GM12891 (cell line): ENCODE measurements around the gene SRF.

Source experiments
- DNase-seq: peaks from one replicate; pipeline ENCODE4 v3.0.0; 2011; ENCODE audit warnings: low spot score; ENCODE audit not compliant: insufficient read length
- FAIRE-seq: peaks from 2 replicates; lab custom pipeline; 2011; peaks lifted over from hg19 to GRCh38; lab: Jason Lieb, UNC
- PAX5 ChIP-seq: IDR thresholded peaks from 2 replicates; pipeline ENCODE4 v1.6.1; 2011; ENCODE audit warnings: low read length, moderate library complexity, mild to moderate bottlenecking; ENCODE audit not compliant: insufficient read depth, severe bottlenecking
- POLR2A ChIP-seq: IDR thresholded peaks from 2 replicates; pipeline ENCODE4 v1.6.1; 2011; ENCODE audit warnings: low read depth, low read length, control low read depth
- POLR2AphosphoS5 ChIP-seq: IDR thresholded peaks from 2 replicates; pipeline ENCODE4 v1.6.1; 2011; ENCODE audit warnings: low read depth, low read length, control low read depth
- POU2F2 ChIP-seq: IDR thresholded peaks from 2 replicates; pipeline ENCODE4 v1.6.1; 2011; ENCODE audit warnings: low read depth, mild to moderate bottlenecking, control low read depth, low read length, moderate library complexity
- SPI1 ChIP-seq: IDR thresholded peaks from 2 replicates; pipeline ENCODE4 v1.6.1; 2011; ENCODE audit warnings: low read depth, low read length, control low read depth
- TAF1 ChIP-seq: IDR thresholded peaks from 2 replicates; pipeline ENCODE4 v1.6.1; 2011; ENCODE audit warnings: low read depth, low read length, control low read depth

SRF gene

DNA sequence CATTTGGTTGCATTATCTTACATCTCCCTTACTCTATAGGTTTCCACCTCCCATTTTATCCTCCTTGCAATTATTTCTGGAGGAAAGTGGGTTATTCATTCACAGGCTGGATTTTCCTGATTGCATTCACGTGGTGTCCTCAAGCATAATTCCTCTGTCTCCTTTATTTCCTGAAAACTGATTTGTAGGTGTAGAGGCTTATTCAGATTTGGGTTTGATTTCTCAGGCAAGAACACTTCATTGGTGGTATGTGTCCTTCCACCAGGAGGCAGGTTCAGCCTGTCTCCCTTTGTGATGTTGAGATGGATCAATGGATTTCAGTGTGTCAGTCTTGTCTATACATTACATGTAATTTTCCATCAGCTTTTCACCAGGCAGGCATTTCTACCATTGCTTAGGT is 40.9 kb downstream of the SRF start:
- no peak for TF ChIP-seq POU2F2
- TF ChIP-seq SPI1, result no peak
- TF ChIP-seq POLR2AphosphoS5, result no peak
- no peak for TF ChIP-seq POLR2A
- no peak for TF ChIP-seq PAX5
- TF ChIP-seq TAF1, result no peak
- no peak for DNase-seq
- no peak for FAIRE-seq

DNA sequence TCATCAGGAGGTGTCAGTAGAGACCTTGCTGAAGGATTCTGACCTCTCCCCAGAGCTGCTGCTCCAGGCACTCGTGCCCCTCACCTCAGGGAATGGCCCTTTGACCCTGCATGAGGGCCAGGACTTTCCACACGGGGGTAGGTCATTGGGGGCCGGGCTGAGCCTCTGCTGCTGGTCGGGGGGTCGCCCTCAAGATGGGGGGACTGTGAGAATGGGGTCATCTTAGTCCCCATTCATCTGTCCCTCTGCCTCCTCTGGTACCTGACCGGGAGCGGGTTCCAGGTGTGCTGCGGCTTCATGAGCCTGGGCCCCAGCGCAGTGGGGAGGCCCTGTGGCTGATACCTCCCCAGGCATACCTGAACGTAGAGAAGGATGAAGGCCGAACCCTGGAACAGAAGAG is 42.4 kb downstream of the SRF start:
- FAIRE-seq (no peak), DNase-seq (no peak)
- TF ChIP-seq POLR2AphosphoS5, result no peak
- no peak for TF ChIP-seq POLR2A
- no peak for TF ChIP-seq SPI1
- no peak for TF ChIP-seq POU2F2
- TF ChIP-seq TAF1, result no peak
- no peak for TF ChIP-seq PAX5

GRCh38 chr6:43215066-43215465 is 44.0 kb downstream of the SRF start:
- FAIRE-seq (no peak), DNase-seq (no peak)
- TF ChIP-seq SPI1, result no peak
- no peak for TF ChIP-seq POLR2AphosphoS5
- TF ChIP-seq POU2F2, result no peak
- TF ChIP-seq POLR2A, result no peak
- no peak for TF ChIP-seq TAF1
- TF ChIP-seq PAX5, result no peak

- DNase-seq (no peak), FAIRE-seq (no peak)
- TF ChIP-seq POLR2AphosphoS5 (0 out of 2 replicates have a peak, but pooled peaks have one; percentile 43), POLR2A (no peak)
Measured at GRCh38 chr6:43216200-43216599, 45.1 kb downstream of the SRF start.

DNA sequence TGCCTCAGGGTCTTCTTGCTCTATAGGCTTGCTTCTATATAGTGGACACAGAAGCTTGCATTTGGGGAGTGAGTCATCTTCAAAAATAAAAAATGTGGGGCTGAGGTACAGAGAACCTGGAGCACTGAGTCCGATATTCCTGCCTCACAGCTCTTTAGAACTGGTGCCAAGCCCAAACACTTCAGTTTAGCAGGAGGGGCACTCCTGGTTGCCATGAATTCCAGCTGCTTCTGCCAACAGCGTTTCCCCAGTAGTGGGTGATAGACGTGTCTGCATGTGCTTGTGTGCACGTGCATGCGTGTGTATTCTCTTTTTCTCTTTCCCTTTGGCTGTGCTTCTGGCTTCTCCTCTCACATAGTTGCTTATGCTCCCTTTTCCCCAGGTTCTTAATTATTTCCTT is 46.3 kb downstream of the SRF start:
- TF ChIP-seq TAF1 (no peak), POU2F2 (no peak), POLR2AphosphoS5 (no peak), PAX5 (no peak), SPI1 (no peak), POLR2A (no peak)
- no peak for DNase-seq
- no peak for FAIRE-seq

- TF ChIP-seq PAX5 (no peak), TAF1 (no peak), POLR2A (no peak), POU2F2 (no peak), POLR2AphosphoS5 (no peak), SPI1 (no peak)
- FAIRE-seq (no peak), DNase-seq (no peak)
Measured at GRCh38 chr6:43219119-43219518, 48.0 kb downstream of the SRF start.

DNA sequence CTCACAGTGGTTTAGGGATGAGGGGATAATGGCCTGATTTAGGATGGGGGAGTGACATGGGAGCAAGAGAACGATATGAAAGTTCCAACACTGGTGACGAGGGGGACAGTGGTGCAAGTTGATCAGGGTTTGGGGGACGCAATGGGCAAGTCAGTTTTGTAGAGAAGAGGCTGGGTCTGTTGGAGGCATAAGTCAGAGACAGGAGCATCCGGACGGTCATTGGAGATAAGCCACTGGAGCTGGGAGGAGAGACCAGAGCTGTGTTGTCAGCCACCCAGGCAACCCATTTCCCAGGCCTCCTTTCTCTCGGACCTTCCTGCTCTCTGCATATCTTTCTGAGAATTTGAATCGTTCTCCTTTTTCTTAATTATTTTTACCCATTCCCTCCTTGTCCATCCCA is 48.7 kb downstream of the SRF start:
- TF ChIP-seq PAX5 (no peak), TAF1 (no peak), SPI1 (no peak), POU2F2 (no peak), POLR2AphosphoS5 (no peak), POLR2A (no peak)
- no peak for DNase-seq
- FAIRE-seq, result no peak

DNA sequence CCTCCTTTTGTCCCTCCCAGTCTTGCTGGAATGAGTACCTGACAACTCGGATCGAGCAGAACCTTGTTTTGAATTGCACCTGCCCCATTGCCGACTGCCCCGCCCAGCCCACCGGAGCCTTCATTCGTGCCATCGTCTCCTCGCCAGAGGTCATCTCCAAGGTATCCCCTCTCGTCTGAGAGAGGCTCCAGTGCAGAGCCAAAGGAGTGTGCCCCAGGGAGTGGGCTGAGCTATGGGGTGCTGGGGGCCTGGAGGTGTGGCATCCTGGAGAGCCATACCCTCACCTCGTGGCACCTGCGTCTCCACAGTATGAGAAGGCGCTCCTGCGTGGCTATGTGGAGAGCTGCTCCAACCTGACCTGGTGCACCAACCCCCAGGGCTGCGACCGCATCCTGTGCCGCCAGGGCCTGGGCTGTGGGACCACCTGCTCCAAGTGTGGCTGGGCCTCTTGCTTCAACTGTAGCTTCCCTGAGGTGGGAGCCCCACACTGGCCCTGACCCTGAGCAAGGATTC is 49.4 kb downstream of the SRF start:
- FAIRE-seq, result no peak

GRCh38 chr6:43221046-43221972 is 50.2 kb downstream of the SRF start:
- FAIRE-seq (no peak), DNase-seq (no peak)
- TF ChIP-seq PAX5, result no peak
- TF ChIP-seq SPI1, result no peak
- no peak for TF ChIP-seq TAF1
- no peak for TF ChIP-seq POLR2A
- no peak for TF ChIP-seq POU2F2
- no peak for TF ChIP-seq POLR2AphosphoS5

More for the DNA sequence above, 49.4 kb downstream of the SRF start:
- no peak for TF ChIP-seq POLR2A
- no peak for TF ChIP-seq POLR2AphosphoS5
- no peak for TF ChIP-seq POU2F2
- no peak for TF ChIP-seq SPI1
- no peak for TF ChIP-seq PAX5
- TF ChIP-seq TAF1, result no peak
- no peak for DNase-seq

- no peak for FAIRE-seq
- TF ChIP-seq POU2F2 (no peak), TAF1 (no peak), POLR2AphosphoS5 (no peak), POLR2A (no peak; the same call in none of the 2 replicates), PAX5 (no peak), SPI1 (no peak)
- no peak for DNase-seq
Measured at GRCh38 chr6:43222418-43223059, 51.5 kb downstream of the SRF start.
